Retinal pigment epithelial cell (primary cell): ENCODE data around the gene TEX101.
"Not testable (repeated sequence)": the region's sequence is repeated elsewhere in the genome, so short reads cannot be mapped to it uniquely, and the experiment has no call there.

ENCODE experiments used
- DNase-seq: peaks from one replicate; pipeline ENCODE4 v3.0.0-alpha.2; 2010; ENCODE audit warnings: low read depth
- H3K4me3 ChIP-seq: 2 replicates; pipeline ENCODE4 v1.5.1; 2011; ENCODE audit warnings: mild to moderate bottlenecking, low read length, control low read depth, moderate library complexity
- CTCF ChIP-seq: conservative IDR thresholded peaks from 2 replicates; pipeline ENCODE4 v1.5.1; 2011; ENCODE audit warnings: low read depth, low read length, control low read depth, inconsistent platforms

Gene TEX101

GRCh38 chr19:43429395-43429794 is 14.7 kb downstream of the TEX101 start:
- no peak for DNase-seq
- H3K4me3 ChIP-seq = no peak overlapping the region
- no peak for TF ChIP-seq CTCF

- no peak overlapping the region for H3K4me3 ChIP-seq
- TF ChIP-seq CTCF = peak; percentile 23
- no peak for DNase-seq
Measured at GRCh38 chr19:43430142-43430710, 15.5 kb downstream of the TEX101 start.

DNA sequence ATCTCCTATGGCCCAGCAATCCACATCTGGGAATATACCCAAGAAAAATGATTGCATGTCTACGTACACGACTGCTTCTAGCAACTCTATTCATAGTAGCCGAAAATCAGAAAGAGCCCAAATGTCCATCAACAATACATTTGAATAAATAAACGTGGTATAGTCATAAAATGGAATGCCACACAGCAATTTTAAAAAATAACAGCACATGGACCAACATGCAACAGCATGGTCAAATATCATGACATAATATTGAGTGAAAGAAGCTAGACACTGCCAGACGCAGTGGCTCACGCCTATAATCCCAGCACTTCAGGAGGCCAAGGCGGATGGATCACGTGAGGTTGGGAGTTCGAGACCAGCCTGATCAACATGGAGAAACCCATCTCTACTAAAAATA is 16.3 kb downstream of the TEX101 start:
- no peak overlapping the region for H3K4me3 ChIP-seq
- TF ChIP-seq CTCF = no peak
- DNase-seq = no peak

GRCh38 chr19:43433358-43433673 is 18.6 kb downstream of the TEX101 start:
- DNase-seq = no peak
- TF ChIP-seq CTCF = no peak
- no peak overlapping the region for H3K4me3 ChIP-seq

DNA sequence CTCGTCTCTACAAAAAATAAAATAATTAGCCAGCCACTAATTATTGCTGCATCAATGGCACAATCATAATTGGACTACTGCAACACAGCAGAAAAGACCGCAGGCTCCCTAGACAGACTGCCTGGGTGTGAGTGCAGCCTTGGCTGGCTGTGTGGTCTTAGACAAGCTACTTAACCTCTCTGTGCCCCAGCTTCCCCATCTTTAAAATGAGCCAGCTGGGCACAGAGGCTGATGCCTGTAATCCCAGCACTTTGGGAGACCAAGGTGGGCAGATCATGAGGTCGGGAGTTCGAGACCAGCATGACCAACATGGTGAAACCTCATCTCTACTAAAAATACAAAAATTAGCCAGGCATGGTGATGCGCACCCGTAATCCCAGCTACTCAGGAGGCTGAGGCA is 19.0 kb downstream of the TEX101 start:
- no peak overlapping the region for H3K4me3 ChIP-seq
- no peak for TF ChIP-seq CTCF
- DNase-seq = no peak

DNA sequence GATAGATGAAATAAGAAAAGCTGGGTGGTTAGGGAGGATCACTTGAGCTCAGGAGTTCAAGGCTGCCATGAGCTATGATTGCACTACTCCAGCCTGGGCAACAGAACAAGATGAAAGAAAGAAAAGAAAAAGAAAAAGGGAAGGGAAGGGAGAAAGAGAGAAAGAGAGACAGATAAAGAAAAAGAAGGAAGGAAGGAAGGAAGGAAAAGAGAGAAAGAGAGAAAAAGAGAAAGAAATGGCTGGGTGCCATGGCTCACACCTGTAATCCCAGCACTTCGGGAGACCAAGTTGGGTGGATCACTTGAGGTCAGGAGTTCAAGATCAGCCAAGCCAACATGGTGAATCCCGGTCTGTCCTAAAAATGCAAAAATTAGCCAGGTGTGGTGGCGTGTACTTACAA is 21.1 kb downstream of the TEX101 start:
- DNase-seq = no peak
- no peak for TF ChIP-seq CTCF
- H3K4me3 ChIP-seq = no peak overlapping the region

DNA sequence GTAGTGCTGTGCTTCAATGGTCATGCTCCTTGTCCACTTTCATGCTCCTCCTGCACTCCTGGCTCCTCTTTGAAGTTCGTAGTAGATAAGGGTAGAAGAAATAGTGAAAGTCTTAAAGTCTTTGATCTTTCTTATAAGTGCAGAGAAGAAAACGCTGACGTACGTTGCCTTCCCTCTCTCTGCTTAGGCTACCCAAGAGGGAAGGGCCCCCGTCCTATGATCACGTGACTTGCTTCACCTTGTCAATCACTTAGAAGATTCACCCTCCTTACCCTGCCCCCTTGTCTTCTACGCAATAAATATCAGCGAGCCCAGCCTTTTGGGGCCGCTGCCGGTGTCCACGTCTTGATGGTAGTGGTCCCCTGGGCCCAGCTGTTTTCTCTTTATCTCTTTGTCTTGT is 22.6 kb downstream of the TEX101 start:
- not testable (repeated sequence) for DNase-seq

DNA sequence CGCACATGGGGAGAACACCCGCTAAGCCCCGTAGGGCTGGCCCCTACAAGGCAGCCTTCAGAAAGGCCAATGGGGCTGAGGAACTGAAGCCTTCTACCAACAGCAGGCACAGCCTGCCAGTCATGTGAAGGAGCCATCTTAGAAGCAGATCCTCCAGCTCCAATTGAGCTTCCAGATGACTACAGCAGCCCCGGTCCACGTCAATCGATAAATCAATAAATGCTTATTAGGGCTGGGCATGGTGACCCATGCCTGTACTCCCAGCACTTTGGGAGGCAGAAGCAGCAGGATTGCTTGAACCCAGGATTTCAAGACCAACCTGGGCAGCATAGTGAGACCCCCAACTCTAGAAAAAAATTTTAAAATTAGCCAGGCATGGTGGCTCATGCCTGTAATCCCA is 23.0 kb downstream of the TEX101 start:
- no peak overlapping the region for H3K4me3 ChIP-seq
- DNase-seq = no peak
- TF ChIP-seq CTCF = no peak

More for the DNA sequence above, 22.6 kb downstream of the TEX101 start:
- not testable (repeated sequence) for H3K4me3 ChIP-seq
